Adipocyte (in vitro differentiated cells): ENCODE data around the gene UBE2H.
"Not testable (repeated sequence)": the region's sequence is repeated elsewhere in the genome, so short reads cannot be mapped to it uniquely, and the experiment has no call there.

ENCODE experiments used
- DNase-seq: peaks from one replicate; pipeline ENCODE4 v3.0.0-alpha.2; 2015; ENCODE audit warnings: low read depth
- H3K27me3 ChIP-seq: replicated peaks from 2 replicates; pipeline ENCODE4 v1.7.0; 2013; ENCODE audit warnings: mild to moderate bottlenecking, low read length, moderate library complexity; ENCODE audit not compliant: control insufficient read depth, insufficient read depth
- H3K36me3 ChIP-seq: 2 replicates; pipeline ENCODE4 v1.7.0; 2013; ENCODE audit warnings: low read length, mild to moderate bottlenecking, moderate library complexity; ENCODE audit not compliant: control insufficient read depth, insufficient read depth, severe bottlenecking
- H3K4me1 ChIP-seq: 2 replicates; pipeline ENCODE4 v1.7.0; 2013; ENCODE audit warnings: mild to moderate bottlenecking, low read length, moderate library complexity; ENCODE audit not compliant: control insufficient read depth, insufficient read depth
- H3K4me3 ChIP-seq: 2 replicates; pipeline ENCODE4 v1.7.0; 2013; ENCODE audit warnings: mild to moderate bottlenecking, low read length, moderate library complexity
- H3K9ac ChIP-seq: 2 replicates; pipeline ENCODE4 v1.7.0; 2013; ENCODE audit warnings: mild to moderate bottlenecking, low read length, moderate library complexity
- H3K9me3 ChIP-seq: 2 replicates; pipeline ENCODE4 v1.7.0; 2013; ENCODE audit warnings: mild to moderate bottlenecking, low read length, moderate library complexity; ENCODE audit not compliant: control insufficient read depth

Gene UBE2H

DNA sequence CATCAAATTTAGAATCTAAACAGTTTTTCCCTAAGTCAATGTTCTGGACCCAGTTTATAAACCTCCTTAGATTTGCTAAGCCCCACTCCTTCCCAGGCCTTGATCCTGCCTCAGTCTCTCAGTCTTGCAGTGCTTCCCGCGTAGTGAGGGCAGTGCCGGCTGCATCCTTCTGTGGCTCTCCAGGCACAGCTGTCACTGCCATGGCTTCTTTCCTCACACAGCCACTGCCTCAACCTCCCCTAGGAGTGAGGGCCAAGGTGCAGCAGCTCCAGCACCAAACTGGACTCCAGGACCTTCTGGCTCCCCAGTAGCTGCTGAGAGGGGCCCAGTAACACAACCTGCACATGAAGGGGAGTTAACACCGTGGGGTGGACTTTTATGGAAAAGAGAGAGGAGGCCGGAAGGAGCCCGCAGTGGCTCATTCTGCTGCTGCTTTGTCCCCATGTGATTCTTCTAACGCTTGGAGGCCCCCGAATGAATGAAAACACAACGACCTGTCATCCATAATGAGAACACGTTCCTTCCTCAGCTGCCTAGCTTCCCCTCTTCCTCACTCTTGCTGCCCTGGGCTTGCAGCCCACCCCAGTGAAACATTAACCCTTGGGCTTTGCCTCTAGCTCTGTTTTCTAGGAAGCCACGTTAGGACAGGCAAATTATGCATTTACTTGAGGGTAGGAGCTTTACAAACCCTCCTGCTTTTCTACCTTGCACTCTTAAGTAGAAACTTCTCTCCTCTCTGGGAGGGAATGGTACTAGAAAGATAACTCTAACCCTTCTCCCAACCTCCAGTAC lies 16.0 kb upstream of the UBE2H start:
- no peaks in the 10 kb centered on the region for H3K27me3 ChIP-seq
- H3K9me3 ChIP-seq = no peaks in the 10 kb centered on the region
- no peaks in the 10 kb centered on the region for H3K36me3 ChIP-seq
- H3K4me3 ChIP-seq = no peak overlapping the region
- peaks cover 6% of the 10 kb centered on the region for H3K4me1 ChIP-seq
- no peak for DNase-seq
- H3K9ac ChIP-seq = no peak overlapping the region

DNA sequence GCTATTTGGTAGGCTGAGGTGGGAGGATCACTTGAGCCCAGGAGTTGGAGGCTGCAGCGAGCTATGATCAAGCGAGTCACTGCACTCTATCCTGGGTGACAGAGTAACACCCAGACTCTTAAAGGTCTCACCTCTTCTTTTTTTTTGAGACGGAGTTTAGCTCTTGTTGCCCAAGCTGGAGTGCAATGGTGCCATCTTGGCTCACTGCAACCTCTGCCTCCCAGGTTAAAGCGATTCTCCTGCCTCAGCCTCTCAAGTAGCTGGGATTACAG lies 7.4 kb upstream of the UBE2H start:
- peaks cover 14% of the 10 kb centered on the region for H3K4me1 ChIP-seq
- H3K4me3 ChIP-seq, H3K27me3 ChIP-seq, H3K9ac ChIP-seq, H3K36me3 ChIP-seq, DNase-seq, H3K9me3 ChIP-seq: not testable (repeated sequence)

DNA sequence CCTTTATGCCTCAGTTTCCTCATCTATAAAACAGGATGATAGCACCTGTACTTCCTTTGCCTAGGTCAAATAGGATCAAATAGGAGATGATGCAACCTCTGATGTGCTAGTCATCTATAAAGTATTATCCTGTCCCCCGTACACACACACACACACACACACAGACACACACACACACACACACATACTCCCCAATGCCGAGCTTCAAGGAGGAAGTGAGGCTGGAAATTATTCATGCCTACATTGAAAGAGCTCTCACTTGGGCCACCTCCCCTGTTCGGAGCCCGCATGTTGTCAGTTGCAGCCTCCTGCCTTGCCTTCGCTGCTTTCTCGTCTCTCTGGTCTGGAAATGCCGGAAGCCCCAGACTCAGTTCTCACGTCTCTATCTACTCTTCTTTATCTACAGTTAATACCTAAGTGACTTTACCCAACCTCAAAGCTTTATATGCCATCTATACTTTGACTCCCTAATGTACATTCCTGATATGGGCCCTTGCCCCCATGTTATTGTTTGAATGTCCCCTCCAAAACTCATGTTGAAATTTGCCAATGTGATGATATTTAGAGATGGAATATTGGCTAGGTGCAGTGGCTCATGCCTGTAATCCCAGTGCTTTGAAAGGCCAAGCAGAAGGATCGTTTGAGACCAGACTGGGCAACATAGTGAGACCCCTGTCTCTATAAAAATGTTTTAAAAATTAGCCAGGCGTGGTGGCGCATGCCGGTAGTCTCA lies 6.9 kb upstream of the UBE2H start:
- Histone ChIP-seq H3K9ac (no peak overlapping the region), H3K27me3 (no peaks in the 10 kb centered on the region), H3K36me3 (no peaks in the 10 kb centered on the region), H3K4me3 (no peak overlapping the region), H3K4me1 (peaks cover 14% of the 10 kb centered on the region), H3K9me3 (no peaks in the 10 kb centered on the region)
- DNase-seq = no peak

DNA sequence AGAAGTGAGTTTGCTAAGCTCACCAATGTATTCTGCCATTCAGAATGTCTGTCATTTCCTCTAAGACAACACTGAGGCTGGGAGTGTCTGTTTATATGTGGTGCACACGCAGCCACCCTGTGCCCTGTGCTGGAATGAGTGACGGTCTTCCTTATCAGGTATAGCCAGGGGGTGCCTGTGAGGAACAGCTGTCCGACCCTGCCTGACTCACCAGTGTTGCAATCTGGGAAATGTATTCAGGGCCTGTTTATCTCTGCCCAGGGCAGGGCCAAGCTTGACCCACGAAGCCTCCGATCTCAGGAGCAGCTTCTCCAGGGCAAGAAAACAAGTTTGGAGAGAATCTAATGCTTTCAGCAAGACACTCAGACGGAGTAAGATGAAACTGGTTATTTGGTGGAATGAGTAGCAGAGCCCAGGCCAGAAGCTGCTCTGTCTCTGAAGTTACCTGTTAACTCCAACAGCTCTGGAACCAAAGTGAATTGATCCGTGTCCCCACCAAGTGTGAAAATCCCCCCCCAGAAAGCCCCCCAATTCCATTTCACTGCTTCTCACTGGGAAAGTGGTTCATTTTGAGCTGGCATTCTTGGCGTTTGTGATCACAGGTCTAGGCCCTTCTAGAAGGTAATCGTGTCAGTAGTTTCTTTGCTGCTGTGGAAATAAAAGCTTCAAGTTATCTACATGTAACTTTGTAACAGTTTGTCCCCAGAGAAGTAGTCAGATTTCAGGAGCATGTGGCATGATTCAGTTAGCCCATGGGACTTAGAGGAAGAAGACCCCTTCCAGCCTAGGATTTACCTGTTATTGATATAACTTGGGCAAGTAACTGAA lies 6.1 kb upstream of the UBE2H start:
- peak; percentile 86 for DNase-seq
- H3K4me3 ChIP-seq = no peak overlapping the region
- H3K27me3 ChIP-seq = no peaks in the 10 kb centered on the region
- H3K9me3 ChIP-seq = no peaks in the 10 kb centered on the region
- no peaks in the 10 kb centered on the region for H3K36me3 ChIP-seq
- H3K9ac ChIP-seq = peak overlapping the region; percentile 31
- H3K4me1 ChIP-seq = peaks cover 14% of the 10 kb centered on the region

DNA sequence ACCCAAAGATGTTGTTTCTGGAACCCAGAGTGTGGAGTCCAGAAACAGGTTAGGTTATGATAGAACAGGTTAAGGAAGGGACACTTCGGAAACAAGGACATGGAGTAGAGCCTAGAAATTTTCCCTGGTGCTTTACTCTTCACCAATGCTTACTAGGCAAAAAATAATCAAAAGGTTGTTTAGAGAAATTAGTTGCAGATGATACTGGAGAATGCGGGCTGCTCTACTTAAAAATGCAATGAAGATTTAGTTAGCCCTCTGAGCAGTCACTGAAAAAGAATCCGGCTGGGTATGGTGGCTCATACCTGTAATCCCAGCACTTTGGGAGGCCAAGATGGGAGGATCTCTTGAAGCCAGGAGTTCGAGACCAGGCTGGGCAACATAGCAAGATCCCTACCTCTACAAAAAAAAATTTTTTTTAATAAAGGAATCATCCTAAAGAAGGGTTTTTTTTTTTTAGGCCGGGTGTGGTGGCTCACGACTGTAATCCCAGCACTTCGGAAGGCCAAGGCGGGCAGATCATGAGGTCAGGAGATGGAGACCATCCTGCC lies 3.3 kb upstream of the UBE2H start:
- no peak overlapping the region for H3K4me3 ChIP-seq
- H3K36me3 ChIP-seq = no peaks in the 10 kb centered on the region
- no peaks in the 10 kb centered on the region for H3K27me3 ChIP-seq
- H3K9me3 ChIP-seq = no peaks in the 10 kb centered on the region
- no peak overlapping the region for H3K9ac ChIP-seq
- DNase-seq = no peak
- H3K4me1 ChIP-seq = peaks cover 14% of the 10 kb centered on the region

DNA sequence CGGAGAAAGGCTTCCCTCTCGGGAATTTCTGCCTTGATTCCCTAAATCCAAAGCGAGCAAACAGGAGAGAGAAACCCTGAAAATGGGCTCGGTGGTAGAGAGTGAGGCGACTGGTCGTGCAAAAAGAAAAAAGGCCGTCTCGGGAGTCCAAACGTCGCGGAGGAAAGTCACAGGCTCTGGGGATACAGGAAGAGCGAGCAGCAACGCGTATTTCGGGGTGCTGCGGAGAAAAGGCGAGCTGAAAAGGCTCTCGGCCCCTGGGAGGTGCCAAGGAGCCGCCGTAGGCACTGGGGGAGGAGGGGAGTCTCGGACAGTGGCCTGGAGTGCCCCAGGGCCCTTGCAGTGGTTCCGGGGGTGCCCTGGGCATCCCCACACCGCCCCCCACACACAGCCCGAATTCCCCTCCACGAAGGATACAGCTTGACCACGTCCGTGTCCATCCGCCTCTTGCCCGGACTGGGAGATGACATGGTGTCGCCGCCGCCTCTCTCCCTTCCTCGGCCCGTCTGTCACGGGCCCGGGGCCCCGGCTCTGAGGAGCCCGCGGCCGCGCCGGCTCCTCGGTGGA lies 591 bp downstream of the UBE2H start:
- no peaks in the 10 kb centered on the region for H3K36me3 ChIP-seq
- H3K4me1 ChIP-seq = peaks cover 20% of the 10 kb centered on the region
- H3K27me3 ChIP-seq = no peaks in the 10 kb centered on the region
- peak overlapping the region; percentile 98 for H3K4me3 ChIP-seq
- H3K9ac ChIP-seq = peak overlapping the region; percentile 99
- no peaks in the 10 kb centered on the region for H3K9me3 ChIP-seq
- peak; percentile 57 for DNase-seq

DNA sequence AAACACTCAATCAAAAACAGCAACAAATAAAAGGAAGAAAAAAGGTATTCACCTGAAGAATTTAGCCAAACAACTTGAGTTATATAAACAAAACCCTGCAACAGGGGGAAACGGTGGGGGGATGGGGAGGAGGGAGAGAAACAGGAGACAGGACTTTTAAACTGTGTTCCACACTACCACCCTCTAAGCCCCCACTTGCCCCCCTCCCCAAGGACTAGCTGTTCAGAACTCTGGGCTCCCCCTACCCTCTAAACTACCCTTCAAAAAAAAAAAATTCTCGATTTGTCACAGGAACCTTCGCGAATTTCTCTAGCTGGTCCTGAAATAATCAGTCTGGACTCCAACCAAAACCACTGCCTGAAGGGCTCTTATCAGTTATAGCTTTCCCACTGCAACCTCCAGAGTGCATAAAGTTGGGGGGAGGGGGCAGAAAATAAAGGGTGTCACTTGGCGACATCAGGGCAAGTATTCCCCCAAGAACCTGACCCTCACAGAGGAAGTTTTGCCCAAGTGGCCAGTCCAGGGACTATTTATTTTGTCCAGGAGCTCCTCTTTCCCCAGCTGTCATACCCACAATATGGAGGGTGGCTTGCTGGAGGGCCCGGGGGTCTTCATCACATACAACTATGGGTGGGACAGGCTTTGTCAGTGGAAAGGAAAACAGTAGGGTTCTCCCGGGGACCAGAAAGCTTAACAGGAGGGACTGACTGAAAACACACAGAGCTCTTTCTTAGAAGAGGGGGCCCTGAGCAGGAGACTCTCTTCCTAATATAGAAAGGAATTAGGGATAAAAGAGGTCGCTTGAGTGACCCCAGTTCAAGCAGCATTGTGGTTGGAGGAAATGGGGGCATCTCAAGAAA lies 1.3 kb downstream of the UBE2H start:
- H3K36me3 ChIP-seq = no peaks in the 10 kb centered on the region
- no peaks in the 10 kb centered on the region for H3K27me3 ChIP-seq
- H3K9ac ChIP-seq = peak overlapping the region; percentile 99
- peaks cover 27% of the 10 kb centered on the region for H3K4me1 ChIP-seq
- peak; percentile 43 for DNase-seq
- H3K9me3 ChIP-seq = no peaks in the 10 kb centered on the region
- peak overlapping the region; percentile 98 for H3K4me3 ChIP-seq

- Histone ChIP-seq H3K9ac (peak overlapping the region; percentile 99), H3K9me3 (no peaks in the 10 kb centered on the region), H3K4me1 (peaks cover 30% of the 10 kb centered on the region), H3K27me3 (no peaks in the 10 kb centered on the region), H3K36me3 (no peaks in the 10 kb centered on the region), H3K4me3 (peak overlapping the region; percentile 98)
- no peak for DNase-seq
Observed at GRCh38 chr7:129950933-129951225, 1.9 kb downstream of the UBE2H start.

- H3K4me3 ChIP-seq = peak overlapping the region; percentile 98
- H3K9me3 ChIP-seq = no peaks in the 10 kb centered on the region
- DNase-seq = peak; percentile 48
- peaks cover 27% of the 10 kb centered on the region for H3K4me1 ChIP-seq
- no peaks in the 10 kb centered on the region for H3K36me3 ChIP-seq
- H3K9ac ChIP-seq = peak overlapping the region; percentile 99
- no peaks in the 10 kb centered on the region for H3K27me3 ChIP-seq
Observed at GRCh38 chr7:129950191-129950932, 2.4 kb downstream of the UBE2H start.
